ENCODE measurements around the gene GPR15LG. TPM values are rescaled to one million over a fixed set of nuclear protein-coding genes. Genes with fewer than 3 reads are reported as not detected.
A peak's percentile ranks its signal among the peaks of the same experiment; 100 is the strongest.

GPR15LG gene
- total RNA-seq, 4 donors from 2014 or later: 197 to 480 (median 266) TPM

DNA sequence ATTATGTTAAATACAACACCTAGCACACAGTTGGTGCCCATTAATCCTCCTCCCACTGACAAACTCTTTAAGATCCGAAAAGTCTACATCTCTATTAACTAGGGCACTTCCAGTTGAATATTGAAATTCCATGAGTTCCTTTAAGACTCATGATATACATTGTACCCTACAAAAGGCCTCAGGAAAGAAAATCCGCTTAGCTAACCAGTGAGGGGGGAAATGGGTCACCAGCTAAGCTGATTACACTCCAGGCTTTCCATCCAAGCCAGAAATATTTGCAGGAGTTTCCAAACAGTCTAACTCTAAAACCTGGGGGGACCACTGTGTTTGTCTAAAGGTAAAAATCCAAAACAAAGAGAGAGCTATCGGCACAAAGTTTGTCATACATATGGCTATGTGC, 53.0 kb downstream of the GPR15LG start:
- TF ChIP-seq POLR2AphosphoS5 (IDR thresholded peaks at IDR 0.05): no peak
- TF ChIP-seq POLR2A (IDR thresholded peaks at IDR 0.05): no peak
- TF ChIP-seq EP300 (IDR thresholded peaks at IDR 0.05; ENCODE audit: low read depth): no peak
- TF ChIP-seq, protein P1, sequence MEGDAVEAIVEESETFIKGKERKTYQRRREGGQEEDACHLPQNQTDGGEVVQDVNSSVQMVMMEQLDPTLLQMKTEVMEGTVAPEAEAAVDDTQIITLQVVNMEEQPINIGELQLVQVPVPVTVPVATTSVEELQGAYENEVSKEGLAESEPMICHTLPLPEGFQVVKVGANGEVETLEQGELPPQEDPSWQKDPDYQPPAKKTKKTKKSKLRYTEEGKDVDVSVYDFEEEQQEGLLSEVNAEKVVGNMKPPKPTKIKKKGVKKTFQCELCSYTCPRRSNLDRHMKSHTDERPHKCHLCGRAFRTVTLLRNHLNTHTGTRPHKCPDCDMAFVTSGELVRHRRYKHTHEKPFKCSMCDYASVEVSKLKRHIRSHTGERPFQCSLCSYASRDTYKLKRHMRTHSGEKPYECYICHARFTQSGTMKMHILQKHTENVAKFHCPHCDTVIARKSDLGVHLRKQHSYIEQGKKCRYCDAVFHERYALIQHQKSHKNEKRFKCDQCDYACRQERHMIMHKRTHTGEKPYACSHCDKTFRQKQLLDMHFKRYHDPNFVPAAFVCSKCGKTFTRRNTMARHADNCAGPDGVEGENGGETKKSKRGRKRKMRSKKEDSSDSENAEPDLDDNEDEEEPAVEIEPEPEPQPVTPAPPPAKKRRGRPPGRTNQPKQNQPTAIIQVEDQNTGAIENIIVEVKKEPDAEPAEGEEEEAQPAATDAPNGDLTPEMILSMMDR (IDR thresholded peaks at IDR 0.05): no peak
- Histone ChIP-seq H3K27ac (no peak overlapping the region), H3K9me3 (no peaks in the 10 kb centered on the region), H3K4me3 (no peak overlapping the region), H3K27me3 (peaks cover 5% of the 10 kb centered on the region), H3K4me1 (no peaks in the 10 kb centered on the region), H3K36me3 (no peaks in the 10 kb centered on the region)
- in situ Hi-C loops (cut with MboI; ENCODE audit: low pct_ligation_motif_present in 1 of 4, low pct_unique_long_range_greater_than_20kb in 1 of 4, low sequenced_read_pairs in 3 of 4): no loop called here
- WGBS, 2 donors (ENCODE audit: low coverage in 1 of 2): 72 to 80% methylated on average over 2 to 3 of the region's 3 CpGs
- DNase-seq: no peak
- intact Hi-C loops (cut with DNase I; ENCODE audit: low total_unique reads): no loop called here

DNA sequence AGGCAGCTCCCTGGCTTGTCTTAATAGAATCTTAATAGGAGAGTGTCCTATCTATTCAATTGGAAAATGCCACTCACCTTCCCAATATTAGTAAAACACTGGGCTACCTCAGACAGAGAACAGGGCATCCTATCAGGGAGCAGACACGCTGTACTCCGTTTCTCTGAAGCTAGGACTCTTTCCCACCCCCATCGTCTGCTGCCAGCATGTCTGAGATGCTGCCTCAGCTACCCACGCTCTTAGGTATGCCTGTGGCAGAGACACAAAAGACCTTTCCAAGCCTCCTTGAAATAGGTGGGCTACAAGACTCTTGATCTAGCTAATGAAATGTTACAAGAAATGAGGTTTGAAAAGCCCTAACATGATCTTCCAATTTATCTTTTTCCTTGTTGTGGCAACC, 54.2 kb downstream of the GPR15LG start:
- 50 to 78% methylated on average over 2 to 4 of the region's 4 CpGs for WGBS, 2 donors (ENCODE audit: low coverage in 1 of 2)
- intact Hi-C loops (cut with DNase I; ENCODE audit: low total_unique reads) (no loop called here), in situ Hi-C loops (cut with MboI; ENCODE audit: low pct_ligation_motif_present in 1 of 4, low pct_unique_long_range_greater_than_20kb in 1 of 4, low sequenced_read_pairs in 3 of 4) (no loop called here)

DNA sequence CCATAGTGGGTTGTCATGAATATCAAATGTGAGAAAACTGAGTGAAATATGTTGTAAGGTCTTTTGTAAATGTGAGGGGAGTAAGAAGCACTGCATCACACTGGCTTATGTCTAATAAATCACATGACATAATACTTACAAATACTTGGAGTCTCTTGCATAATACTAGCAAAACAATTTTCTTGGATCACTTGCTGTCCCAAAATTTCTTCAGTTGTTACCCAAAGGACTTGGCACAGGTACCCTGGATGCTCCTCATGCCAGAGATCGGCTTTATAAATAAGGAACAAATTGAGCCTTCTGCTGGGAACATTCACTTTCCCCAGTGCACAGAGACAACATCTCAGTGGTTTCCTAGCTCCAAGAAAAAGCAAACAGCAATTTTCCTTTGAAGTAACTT, 56.8 kb downstream of the GPR15LG start:
- Histone ChIP-seq H3K27me3 (no peaks in the 10 kb centered on the region), H3K4me1 (no peaks in the 10 kb centered on the region), H3K9me3 (no peaks in the 10 kb centered on the region), H3K4me3 (no peak overlapping the region), H3K27ac (no peak overlapping the region), H3K36me3 (no peaks in the 10 kb centered on the region)
- DNase-seq: no peak
- in situ Hi-C loops (cut with MboI; ENCODE audit: low pct_ligation_motif_present in 1 of 4, low pct_unique_long_range_greater_than_20kb in 1 of 4, low sequenced_read_pairs in 3 of 4) (no loop called here), intact Hi-C loops (cut with DNase I; ENCODE audit: low total_unique reads) (no loop called here)
- TF ChIP-seq POLR2A (IDR thresholded peaks at IDR 0.05): no peak
- peak in 1 of 3 donors; percentile 42 for TF ChIP-seq POLR2AphosphoS5 (IDR thresholded peaks at IDR 0.05)
- WGBS, 2 donors (ENCODE audit: low coverage in 1 of 2): 76 to 80% methylated on average over 1 of the region's 1 CpG

More for the DNA sequence above, 54.2 kb downstream of the GPR15LG start:
- no peaks in the 10 kb centered on the region for H3K4me1 ChIP-seq
- H3K4me3 ChIP-seq: no peak overlapping the region
- TF ChIP-seq POLR2A (IDR thresholded peaks at IDR 0.05) (no peak), POLR2AphosphoS5 (IDR thresholded peaks at IDR 0.05) (no peak), EP300 (IDR thresholded peaks at IDR 0.05; ENCODE audit: low read depth) (no peak)
- TF ChIP-seq, protein P1 (IDR thresholded peaks at IDR 0.05): no peak
- H3K27me3 ChIP-seq: peaks cover 5% of the 10 kb centered on the region
- no peak overlapping the region for H3K27ac ChIP-seq
- no peak for DNase-seq
- H3K9me3 ChIP-seq: no peaks in the 10 kb centered on the region
- no peaks in the 10 kb centered on the region for H3K36me3 ChIP-seq

DNA sequence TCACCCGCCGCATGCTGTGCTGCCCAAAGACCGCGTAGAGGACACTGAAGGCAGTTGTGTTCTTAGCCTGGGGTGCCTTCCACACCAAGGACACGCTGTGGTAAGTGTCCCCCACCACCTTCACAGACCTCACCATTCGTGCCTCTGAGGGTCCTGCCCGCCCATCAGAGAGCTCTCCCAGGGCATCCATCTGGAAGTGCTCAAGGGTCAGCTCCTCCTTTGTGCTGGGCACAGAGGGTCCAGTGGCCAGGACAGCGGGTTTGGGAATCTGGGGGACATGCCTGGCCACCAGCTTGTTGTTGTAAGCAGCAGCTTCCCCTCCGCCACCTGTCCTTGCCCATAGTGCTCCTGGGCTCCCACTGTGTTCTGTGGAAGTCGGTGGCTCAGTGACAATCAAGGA, 58.8 kb downstream of the GPR15LG start:
- WGBS, 2 donors (ENCODE audit: low coverage in 1 of 2): 77% methylated on average over 10 of the region's 10 CpGs; no CpG with 5 or more reads in 1 of the 2 donors
- no peaks in the 10 kb centered on the region for H3K9me3 ChIP-seq
- H3K4me1 ChIP-seq: no peaks in the 10 kb centered on the region
- in situ Hi-C loops (cut with MboI; ENCODE audit: low pct_ligation_motif_present in 1 of 4, low pct_unique_long_range_greater_than_20kb in 1 of 4, low sequenced_read_pairs in 3 of 4): no loop called here
- intact Hi-C loops (cut with DNase I; ENCODE audit: low total_unique reads): no loop called here
- TF ChIP-seq EP300 (IDR thresholded peaks at IDR 0.05; ENCODE audit: low read depth) (no peak), POLR2A (IDR thresholded peaks at IDR 0.05) (no peak), POLR2AphosphoS5 (IDR thresholded peaks at IDR 0.05) (no peak)
- TF ChIP-seq, protein P1 (IDR thresholded peaks at IDR 0.05): no peak
- no peak overlapping the region for H3K27ac ChIP-seq
- peaks cover 4% of the 10 kb centered on the region for H3K27me3 ChIP-seq
- DNase-seq: no peak
- no peak overlapping the region for H3K4me3 ChIP-seq
- no peaks in the 10 kb centered on the region for H3K36me3 ChIP-seq

DNA sequence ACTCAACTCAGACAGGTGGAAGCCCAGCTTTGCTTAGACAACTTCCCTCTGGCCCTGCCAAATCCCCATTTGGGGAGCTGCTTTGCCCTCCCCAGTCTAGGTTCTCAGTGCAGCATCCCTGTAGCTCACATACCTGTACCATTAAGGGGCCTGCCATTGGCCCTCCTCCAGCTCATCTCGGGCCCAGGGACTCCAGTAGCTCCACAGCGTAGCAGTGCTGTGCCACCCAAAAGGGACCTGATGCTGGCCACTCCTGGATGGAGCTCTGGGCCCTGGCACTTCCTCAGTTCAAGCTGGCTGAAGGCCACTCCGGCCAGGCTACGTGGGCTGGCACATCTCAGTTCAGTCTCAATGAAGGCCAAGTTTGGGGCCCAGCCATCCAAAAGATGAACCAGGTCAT, 60.3 kb downstream of the GPR15LG start:
- Histone ChIP-seq H3K4me3 (no peak overlapping the region), H3K36me3 (no peaks in the 10 kb centered on the region), H3K27ac (no peak overlapping the region), H3K4me1 (no peaks in the 10 kb centered on the region), H3K9me3 (no peaks in the 10 kb centered on the region), H3K27me3 (peaks cover 5% of the 10 kb centered on the region)
- DNase-seq: no peak
- TF ChIP-seq POLR2AphosphoS5 (IDR thresholded peaks at IDR 0.05): no peak
- no peak for TF ChIP-seq POLR2A (IDR thresholded peaks at IDR 0.05)
- TF ChIP-seq, protein P1 (IDR thresholded peaks at IDR 0.05): no peak
- no peak for TF ChIP-seq EP300 (IDR thresholded peaks at IDR 0.05; ENCODE audit: low read depth)
- 78% methylated on average over 4 of the region's 4 CpGs; no CpG with 5 or more reads in 1 of the 2 donors for WGBS, 2 donors (ENCODE audit: low coverage in 1 of 2)
- intact Hi-C loops (cut with DNase I; ENCODE audit: low total_unique reads): no loop called here
- in situ Hi-C loops (cut with MboI; ENCODE audit: low pct_ligation_motif_present in 1 of 4, low pct_unique_long_range_greater_than_20kb in 1 of 4, low sequenced_read_pairs in 3 of 4): no loop called here
